Smooth muscle cell of the coronary artery (primary cell): ENCODE measurements around the gene LEFTY2. TPM values are rescaled to one million over a fixed set of nuclear protein-coding genes. Genes with fewer than 3 reads are reported as not detected.

Experiments
- total RNA-seq: library from RNA; depleted of rRNA; stranded (reverse); fragments of >200 nt; gene quantifications from 2 replicates; pipeline ENCODE4 v1.2.3, GENCODE V29; 2014; ENCODE audit warnings: low replicate concordance

The LEFTY2 gene
- 0.08 TPM in 1 of 2 replicates, not detected in the other for total RNA-seq

GRCh38 chr1:225941187-225941941, at the start of gene LEFTY2:
TSS of gene LEFTY2 (minus strand) at chr1:225941220. CDS start at chr1:225941140, 80 bp downstream.

GRCh38 chr1:225923692-225924555, 17.1 kb downstream of the LEFTY2 start, which contains the start of gene PYCR2:
TSS of gene PYCR2 (minus strand) at chr1:225924250. CDS start at chr1:225924110, 140 bp downstream.

DNA sequence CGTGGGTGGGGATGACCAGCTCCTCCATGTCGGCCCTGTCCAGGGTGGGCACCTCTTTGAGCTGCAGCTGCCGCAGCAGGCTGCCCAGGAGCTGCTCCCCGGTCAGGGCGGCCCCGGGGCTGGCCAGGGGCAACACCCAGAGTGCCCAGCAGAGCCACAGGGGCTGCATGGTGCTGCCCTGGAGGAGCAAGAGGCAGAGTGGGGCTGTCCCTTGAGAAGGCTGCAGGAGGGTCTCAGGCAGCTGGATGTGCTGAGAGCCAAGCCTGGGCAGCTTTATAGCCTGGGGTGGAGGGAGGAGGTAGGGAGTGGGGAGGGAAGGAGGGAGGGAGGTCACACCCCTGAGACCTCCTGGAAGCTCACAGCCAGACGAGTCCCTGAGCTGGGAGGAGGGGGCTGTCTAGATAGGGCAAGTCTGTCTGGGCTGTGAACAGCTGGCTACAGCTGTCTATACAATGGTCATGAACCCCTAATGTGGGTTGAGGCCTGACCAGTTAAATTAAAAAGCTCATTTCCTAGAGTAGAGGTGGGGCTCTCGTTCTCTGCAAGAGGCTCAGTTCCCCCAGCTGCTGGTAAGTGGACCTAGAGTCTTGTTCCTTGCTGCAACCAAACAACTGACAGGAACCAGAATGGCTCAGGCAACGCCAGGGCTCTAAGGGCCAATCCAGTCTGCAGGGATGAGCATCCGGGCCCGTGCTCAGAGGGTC, 52.0 kb downstream of the LEFTY2 start, which contains the start of gene LEFTY1:
LEFTY1 (minus strand) TSS at position 249 of the 704 bp plus-strand sequence; CDS start at position 169, 80 bp downstream.

Other genes with a start within 250 kb of the LEFTY2 start
- gene SRP9, start 163.4 kb downstream of the LEFTY2 start, total RNA-seq: 205 and 218 TPM in 2 replicates
- 10.7 and 45.7 TPM in 2 replicates for gene EPHX1, start 131.1 kb downstream of the LEFTY2 start, total RNA-seq
- 12.0 and 19.3 TPM in 2 replicates for gene TMEM63A, start 58.8 kb downstream of the LEFTY2 start, total RNA-seq
- gene LEFTY1, start 52.1 kb downstream of the LEFTY2 start, total RNA-seq: 0.08 and 0.23 TPM in 2 replicates
- 30.3 and 34.9 TPM in 2 replicates for gene PYCR2, start 17.0 kb downstream of the LEFTY2 start, total RNA-seq
- gene SDE2, start 58.1 kb upstream of the LEFTY2 start, total RNA-seq: 11.2 and 22.8 TPM in 2 replicates
- gene H3-3A, start 121.5 kb upstream of the LEFTY2 start, total RNA-seq: 46.7 and 189 TPM in 2 replicates
- gene ACBD3, start 245.5 kb upstream of the LEFTY2 start, total RNA-seq: 59.8 and 79.6 TPM in 2 replicates